CD4-positive, alpha-beta T cell treated with Interleukin-2 at 100 ng/mL for 4 hours (primary cell): Measurements from ENCODE around the gene RND2.
"Not testable (repeated sequence)": the region's sequence is repeated elsewhere in the genome, so short reads cannot be mapped to it uniquely, and the experiment has no call there.

Experiments used
- DNase-seq: peaks from one replicate; pipeline ENCODE4 v3.0.0-alpha.2; 2020; ENCODE audit warnings: low spot score

The RND2 gene

GRCh38 chr17:43024407-43025289 lies at the start of gene RND2:
RND2 (plus strand) TSS chr17:43025231; CDS start chr17:43025348, 117 bp downstream.
- peak; percentile 86 for DNase-seq

- DNase-seq, result no peak
Measured at GRCh38 chr17:42975265-42975664, 49.8 kb upstream of the RND2 start.

- not testable (repeated sequence) for DNase-seq
Measured at GRCh38 chr17:42975701-42976100, 49.3 kb upstream of the RND2 start.

GRCh38 chr17:42979511-42980273 lies 45.3 kb upstream of the RND2 start, which contains the start of gene PTGES3L:
PTGES3L (minus strand) TSS chr17:42980080; CDS start chr17:42980053, 27 bp downstream.
- DNase-seq, result no peak

- DNase-seq, result peak; percentile 91
Measured at GRCh38 chr17:42980274-42980765, 44.7 kb upstream of the RND2 start, which contains the start of gene RUNDC1. RUNDC1 (plus strand) TSS chr17:42980565; CDS start chr17:42980577, 12 bp downstream.

GRCh38 chr17:42980766-42981397 lies 44.1 kb upstream of the RND2 start:
- DNase-seq, result peak; percentile 36

- DNase-seq, result no peak
Measured at GRCh38 chr17:42982266-42982665, 42.8 kb upstream of the RND2 start.

GRCh38 chr17:42985225-42985624 lies 39.8 kb upstream of the RND2 start:
- DNase-seq, result peak; percentile 5

GRCh38 chr17:42989141-42989540 lies 35.9 kb upstream of the RND2 start:
- no peak for DNase-seq

- DNase-seq, result no peak
Measured at GRCh38 chr17:42989726-42990652, 35.0 kb upstream of the RND2 start.

GRCh38 chr17:42991471-42991870 lies 33.6 kb upstream of the RND2 start:
- DNase-seq, result no peak

- no peak for DNase-seq
Measured at GRCh38 chr17:42992872-42993271, 32.2 kb upstream of the RND2 start.

GRCh38 chr17:42993913-42994312 lies 31.1 kb upstream of the RND2 start:
- DNase-seq, result not testable (repeated sequence)

GRCh38 chr17:42997390-42997983 lies 27.5 kb upstream of the RND2 start:
- DNase-seq, result no peak

- DNase-seq, result peak; percentile 99
Measured at GRCh38 chr17:42997984-42998938, 26.8 kb upstream of the RND2 start, which contains the start of gene RPL27. RPL27 (plus strand) TSS chr17:42998419; CDS start chr17:42998751, 332 bp downstream.

- DNase-seq, result no peak
Measured at GRCh38 chr17:42999003-42999525, 26.0 kb upstream of the RND2 start.

- not testable (repeated sequence) for DNase-seq
Measured at GRCh38 chr17:43000894-43001293, 24.1 kb upstream of the RND2 start.

GRCh38 chr17:43003542-43004172 lies 21.4 kb upstream of the RND2 start:
- no peak for DNase-seq
